KMS-11 (cell line): ENCODE data around the gene MYH15.

Source experiments
- H2AFZ ChIP-seq: fragments of 200-600 bp; sonication (generic); 2 replicates; pipeline ENCODE4 v1.6.1; 2016; ENCODE audit warnings: antibody characterized with exemption, mixed run types, low read depth
- H3K27ac ChIP-seq: fragments of 200-600 bp; sonication (generic); 2 replicates; pipeline ENCODE4 v1.6.1; 2016; ENCODE audit warnings: mild to moderate bottlenecking, mixed run types
- H3K27me3 ChIP-seq: fragments of 200-600 bp; sonication (generic); 2 replicates; pipeline ENCODE4 v1.6.1; 2017; ENCODE audit warnings: mild to moderate bottlenecking, low read depth, mixed run types, moderate library complexity; ENCODE audit not compliant: insufficient read depth
- H3K36me3 ChIP-seq: fragments of 200-600 bp; sonication (generic); 2 replicates; pipeline ENCODE4 v1.6.1; 2017; ENCODE audit warnings: mild to moderate bottlenecking, mixed run types; ENCODE audit not compliant: insufficient read depth
- H3K4me1 ChIP-seq: fragments of 200-600 bp; sonication (generic); 2 replicates; pipeline ENCODE4 v1.6.1; 2016; ENCODE audit warnings: mild to moderate bottlenecking, low read depth, mixed run types; ENCODE audit not compliant: poor library complexity, severe bottlenecking
- H3K4me2 ChIP-seq: fragments of 200-600 bp; sonication (generic); 2 replicates; pipeline ENCODE4 v1.7.0; 2016; ENCODE audit warnings: mild to moderate bottlenecking, mixed run types
- H3K4me3 ChIP-seq: fragments of 200-600 bp; sonication (generic); IDR thresholded peaks from 2 replicates; pipeline ENCODE4 v1.6.1; 2017; ENCODE audit warnings: low read depth, low read length, mixed read lengths; ENCODE audit not compliant: insufficient read depth
- H3K79me2 ChIP-seq: fragments of 200-600 bp; sonication (generic); 2 replicates; pipeline ENCODE4 v1.6.1; 2016; ENCODE audit warnings: low read depth, mixed run types; ENCODE audit not compliant: insufficient read depth
- H3K9ac ChIP-seq: fragments of 200-600 bp; sonication (generic); 2 replicates; pipeline ENCODE4 v1.6.1; 2016; ENCODE audit warnings: mild to moderate bottlenecking, mixed run types
- H4K20me1 ChIP-seq: fragments of 200-600 bp; sonication (generic); 2 replicates; pipeline ENCODE4 v1.6.1; 2016; ENCODE audit warnings: mild to moderate bottlenecking, mixed run types; ENCODE audit not compliant: insufficient read depth
- TF ChIP-seq, protein P1 (sequence below): fragments of 200-600 bp; sonication (generic); conservative IDR thresholded peaks from 2 replicates; pipeline ENCODE4 v1.6.1; 2017; ENCODE audit warnings: low read depth, mild to moderate bottlenecking, antibody characterized with exemption, low read length, moderate library complexity, mixed read lengths

Gene MYH15

GRCh38 chr3:108527109-108527508 lies 16.7 kb upstream of the MYH15 start:
- H3K4me1 ChIP-seq = no peaks in the 10 kb centered on the region
- H3K4me3 ChIP-seq = no peak overlapping the region
- H3K27me3 ChIP-seq = no peaks in the 10 kb centered on the region
- no peak overlapping the region for H3K4me2 ChIP-seq
- no peaks in the 10 kb centered on the region for H4K20me1 ChIP-seq
- no peak overlapping the region for H3K9ac ChIP-seq
- no peaks in the 10 kb centered on the region for H3K79me2 ChIP-seq
- TF ChIP-seq, protein P1, sequence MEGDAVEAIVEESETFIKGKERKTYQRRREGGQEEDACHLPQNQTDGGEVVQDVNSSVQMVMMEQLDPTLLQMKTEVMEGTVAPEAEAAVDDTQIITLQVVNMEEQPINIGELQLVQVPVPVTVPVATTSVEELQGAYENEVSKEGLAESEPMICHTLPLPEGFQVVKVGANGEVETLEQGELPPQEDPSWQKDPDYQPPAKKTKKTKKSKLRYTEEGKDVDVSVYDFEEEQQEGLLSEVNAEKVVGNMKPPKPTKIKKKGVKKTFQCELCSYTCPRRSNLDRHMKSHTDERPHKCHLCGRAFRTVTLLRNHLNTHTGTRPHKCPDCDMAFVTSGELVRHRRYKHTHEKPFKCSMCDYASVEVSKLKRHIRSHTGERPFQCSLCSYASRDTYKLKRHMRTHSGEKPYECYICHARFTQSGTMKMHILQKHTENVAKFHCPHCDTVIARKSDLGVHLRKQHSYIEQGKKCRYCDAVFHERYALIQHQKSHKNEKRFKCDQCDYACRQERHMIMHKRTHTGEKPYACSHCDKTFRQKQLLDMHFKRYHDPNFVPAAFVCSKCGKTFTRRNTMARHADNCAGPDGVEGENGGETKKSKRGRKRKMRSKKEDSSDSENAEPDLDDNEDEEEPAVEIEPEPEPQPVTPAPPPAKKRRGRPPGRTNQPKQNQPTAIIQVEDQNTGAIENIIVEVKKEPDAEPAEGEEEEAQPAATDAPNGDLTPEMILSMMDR = no peak
- H3K27ac ChIP-seq = no peak overlapping the region
- H3K36me3 ChIP-seq = no peaks in the 10 kb centered on the region
- no peak overlapping the region for H2AFZ ChIP-seq

GRCh38 chr3:108525971-108526370 lies 15.6 kb upstream of the MYH15 start:
- Histone ChIP-seq H3K27ac (no peak overlapping the region), H3K79me2 (no peaks in the 10 kb centered on the region), H3K27me3 (no peaks in the 10 kb centered on the region), H3K4me2 (no peak overlapping the region), H3K4me1 (no peaks in the 10 kb centered on the region), H3K9ac (no peak overlapping the region), H3K4me3 (no peak overlapping the region), H3K36me3 (no peaks in the 10 kb centered on the region), H2AFZ (no peak overlapping the region), H4K20me1 (no peaks in the 10 kb centered on the region)
- TF ChIP-seq, protein P1 = no peak

GRCh38 chr3:108525256-108525655 lies 14.9 kb upstream of the MYH15 start:
- Histone ChIP-seq H4K20me1 (no peaks in the 10 kb centered on the region), H3K4me3 (no peak overlapping the region), H2AFZ (no peak overlapping the region), H3K27ac (no peak overlapping the region), H3K4me2 (no peak overlapping the region), H3K36me3 (no peaks in the 10 kb centered on the region), H3K27me3 (no peaks in the 10 kb centered on the region), H3K9ac (no peak overlapping the region), H3K79me2 (no peaks in the 10 kb centered on the region), H3K4me1 (no peaks in the 10 kb centered on the region)
- TF ChIP-seq, protein P1 = no peak

- Histone ChIP-seq H3K79me2 (no peaks in the 10 kb centered on the region), H3K4me2 (no peak overlapping the region), H3K27ac (no peak overlapping the region), H3K36me3 (no peaks in the 10 kb centered on the region), H2AFZ (no peak overlapping the region), H3K9ac (no peak overlapping the region), H3K27me3 (no peaks in the 10 kb centered on the region), H3K4me3 (no peak overlapping the region), H4K20me1 (no peaks in the 10 kb centered on the region), H3K4me1 (no peaks in the 10 kb centered on the region)
- TF ChIP-seq, protein P1 = no peak
Measured at GRCh38 chr3:108524537-108524936, 14.1 kb upstream of the MYH15 start.
